ENCODE results near the gene CAPN11. TPM values are rescaled to one million over a fixed set of nuclear protein-coding genes. Genes with fewer than 3 reads are reported as not detected.

The CAPN11 gene
- total and polyA plus RNA-seq, 2 experiments from 2014 or later = 1.1 to 1.7 TPM

- peak within 1 kb of the TSS; percentile 94 for H3K4me3 Mint-ChIP-seq
- H4K20me1 ChIP-seq (replicated peaks; ENCODE audit: insufficient read depth) = peaks cover 32% of the 10 kb centered on the region
- H3K27me3 ChIP-seq (ENCODE audit: insufficient read depth) = no peaks in the 10 kb centered on the region
- H3K9me2 ChIP-seq (ENCODE audit: insufficient read depth) = no peaks in the 10 kb centered on the region
- no peaks in the 10 kb centered on the region for H3K36me3 ChIP-seq (ENCODE audit: insufficient read depth)
- peaks cover 71% of the 10 kb centered on the region for H3K4me1 Mint-ChIP-seq
- H3K27ac Mint-ChIP-seq = peak within 1 kb of the TSS; percentile 78
- peak; percentile 38 for ATAC-seq
- DNase-seq (ENCODE audit: low spot score) = peak; percentile 92
- H3K36me3 Mint-ChIP-seq (ENCODE audit: low read depth) = peaks cover 24% of the 10 kb centered on the region; the same call in 2 of the 3 replicates
- no peaks in the 10 kb centered on the region for H3K9me3 Mint-ChIP-seq
- peak within 1 kb of the TSS; percentile 84 for H3K4me3 ChIP-seq
- peak within 1 kb of the TSS; percentile 76; the same call in 1 of the 2 replicates for H2AFZ ChIP-seq
- H3K27me3 Mint-ChIP-seq (ENCODE audit: insufficient read depth, low read depth, poor library complexity) = peaks cover 36% of the 10 kb centered on the region
- peak within 1 kb of the TSS; percentile 98 for H3K4me2 ChIP-seq
- peak within 1 kb of the TSS; percentile 78 for H3K27ac ChIP-seq (ENCODE audit: low read depth)
- H3K79me2 ChIP-seq (replicated peaks; ENCODE audit: insufficient read depth) = peaks cover 47% of the 10 kb centered on the region
- TF ChIP-seq, protein P1, sequence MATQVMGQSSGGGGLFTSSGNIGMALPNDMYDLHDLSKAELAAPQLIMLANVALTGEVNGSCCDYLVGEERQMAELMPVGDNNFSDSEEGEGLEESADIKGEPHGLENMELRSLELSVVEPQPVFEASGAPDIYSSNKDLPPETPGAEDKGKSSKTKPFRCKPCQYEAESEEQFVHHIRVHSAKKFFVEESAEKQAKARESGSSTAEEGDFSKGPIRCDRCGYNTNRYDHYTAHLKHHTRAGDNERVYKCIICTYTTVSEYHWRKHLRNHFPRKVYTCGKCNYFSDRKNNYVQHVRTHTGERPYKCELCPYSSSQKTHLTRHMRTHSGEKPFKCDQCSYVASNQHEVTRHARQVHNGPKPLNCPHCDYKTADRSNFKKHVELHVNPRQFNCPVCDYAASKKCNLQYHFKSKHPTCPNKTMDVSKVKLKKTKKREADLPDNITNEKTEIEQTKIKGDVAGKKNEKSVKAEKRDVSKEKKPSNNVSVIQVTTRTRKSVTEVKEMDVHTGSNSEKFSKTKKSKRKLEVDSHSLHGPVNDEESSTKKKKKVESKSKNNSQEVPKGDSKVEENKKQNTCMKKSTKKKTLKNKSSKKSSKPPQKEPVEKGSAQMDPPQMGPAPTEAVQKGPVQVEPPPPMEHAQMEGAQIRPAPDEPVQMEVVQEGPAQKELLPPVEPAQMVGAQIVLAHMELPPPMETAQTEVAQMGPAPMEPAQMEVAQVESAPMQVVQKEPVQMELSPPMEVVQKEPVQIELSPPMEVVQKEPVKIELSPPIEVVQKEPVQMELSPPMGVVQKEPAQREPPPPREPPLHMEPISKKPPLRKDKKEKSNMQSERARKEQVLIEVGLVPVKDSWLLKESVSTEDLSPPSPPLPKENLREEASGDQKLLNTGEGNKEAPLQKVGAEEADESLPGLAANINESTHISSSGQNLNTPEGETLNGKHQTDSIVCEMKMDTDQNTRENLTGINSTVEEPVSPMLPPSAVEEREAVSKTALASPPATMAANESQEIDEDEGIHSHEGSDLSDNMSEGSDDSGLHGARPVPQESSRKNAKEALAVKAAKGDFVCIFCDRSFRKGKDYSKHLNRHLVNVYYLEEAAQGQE (IDR thresholded peaks at IDR 0.05; ENCODE audit: unreplicated experiment) = no peak
- TF ChIP-seq JUNB (IDR thresholded peaks at IDR 0.05; ENCODE audit: unreplicated experiment) = no peak
- no peak for TF ChIP-seq ZNF114 (CRISPR knock-in tag; IDR thresholded peaks at IDR 0.05)
- peak; percentile 96 for TF ChIP-seq POLR2AphosphoS5 (IDR thresholded peaks at IDR 0.05; ENCODE audit: low read depth)
- no peak for TF ChIP-seq CREB1 (CRISPR knock-in tag; IDR thresholded peaks at IDR 0.05; ENCODE audit: low read depth)
- TF ChIP-seq, protein P2, sequence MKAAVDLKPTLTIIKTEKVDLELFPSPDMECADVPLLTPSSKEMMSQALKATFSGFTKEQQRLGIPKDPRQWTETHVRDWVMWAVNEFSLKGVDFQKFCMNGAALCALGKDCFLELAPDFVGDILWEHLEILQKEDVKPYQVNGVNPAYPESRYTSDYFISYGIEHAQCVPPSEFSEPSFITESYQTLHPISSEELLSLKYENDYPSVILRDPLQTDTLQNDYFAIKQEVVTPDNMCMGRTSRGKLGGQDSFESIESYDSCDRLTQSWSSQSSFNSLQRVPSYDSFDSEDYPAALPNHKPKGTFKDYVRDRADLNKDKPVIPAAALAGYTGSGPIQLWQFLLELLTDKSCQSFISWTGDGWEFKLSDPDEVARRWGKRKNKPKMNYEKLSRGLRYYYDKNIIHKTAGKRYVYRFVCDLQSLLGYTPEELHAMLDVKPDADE (IDR thresholded peaks at IDR 0.05) = no peak
- TF ChIP-seq EZH2 (IDR thresholded peaks at IDR 0.05; ENCODE audit: low read depth, unreplicated experiment) = no peak
- TF ChIP-seq, protein P3, sequence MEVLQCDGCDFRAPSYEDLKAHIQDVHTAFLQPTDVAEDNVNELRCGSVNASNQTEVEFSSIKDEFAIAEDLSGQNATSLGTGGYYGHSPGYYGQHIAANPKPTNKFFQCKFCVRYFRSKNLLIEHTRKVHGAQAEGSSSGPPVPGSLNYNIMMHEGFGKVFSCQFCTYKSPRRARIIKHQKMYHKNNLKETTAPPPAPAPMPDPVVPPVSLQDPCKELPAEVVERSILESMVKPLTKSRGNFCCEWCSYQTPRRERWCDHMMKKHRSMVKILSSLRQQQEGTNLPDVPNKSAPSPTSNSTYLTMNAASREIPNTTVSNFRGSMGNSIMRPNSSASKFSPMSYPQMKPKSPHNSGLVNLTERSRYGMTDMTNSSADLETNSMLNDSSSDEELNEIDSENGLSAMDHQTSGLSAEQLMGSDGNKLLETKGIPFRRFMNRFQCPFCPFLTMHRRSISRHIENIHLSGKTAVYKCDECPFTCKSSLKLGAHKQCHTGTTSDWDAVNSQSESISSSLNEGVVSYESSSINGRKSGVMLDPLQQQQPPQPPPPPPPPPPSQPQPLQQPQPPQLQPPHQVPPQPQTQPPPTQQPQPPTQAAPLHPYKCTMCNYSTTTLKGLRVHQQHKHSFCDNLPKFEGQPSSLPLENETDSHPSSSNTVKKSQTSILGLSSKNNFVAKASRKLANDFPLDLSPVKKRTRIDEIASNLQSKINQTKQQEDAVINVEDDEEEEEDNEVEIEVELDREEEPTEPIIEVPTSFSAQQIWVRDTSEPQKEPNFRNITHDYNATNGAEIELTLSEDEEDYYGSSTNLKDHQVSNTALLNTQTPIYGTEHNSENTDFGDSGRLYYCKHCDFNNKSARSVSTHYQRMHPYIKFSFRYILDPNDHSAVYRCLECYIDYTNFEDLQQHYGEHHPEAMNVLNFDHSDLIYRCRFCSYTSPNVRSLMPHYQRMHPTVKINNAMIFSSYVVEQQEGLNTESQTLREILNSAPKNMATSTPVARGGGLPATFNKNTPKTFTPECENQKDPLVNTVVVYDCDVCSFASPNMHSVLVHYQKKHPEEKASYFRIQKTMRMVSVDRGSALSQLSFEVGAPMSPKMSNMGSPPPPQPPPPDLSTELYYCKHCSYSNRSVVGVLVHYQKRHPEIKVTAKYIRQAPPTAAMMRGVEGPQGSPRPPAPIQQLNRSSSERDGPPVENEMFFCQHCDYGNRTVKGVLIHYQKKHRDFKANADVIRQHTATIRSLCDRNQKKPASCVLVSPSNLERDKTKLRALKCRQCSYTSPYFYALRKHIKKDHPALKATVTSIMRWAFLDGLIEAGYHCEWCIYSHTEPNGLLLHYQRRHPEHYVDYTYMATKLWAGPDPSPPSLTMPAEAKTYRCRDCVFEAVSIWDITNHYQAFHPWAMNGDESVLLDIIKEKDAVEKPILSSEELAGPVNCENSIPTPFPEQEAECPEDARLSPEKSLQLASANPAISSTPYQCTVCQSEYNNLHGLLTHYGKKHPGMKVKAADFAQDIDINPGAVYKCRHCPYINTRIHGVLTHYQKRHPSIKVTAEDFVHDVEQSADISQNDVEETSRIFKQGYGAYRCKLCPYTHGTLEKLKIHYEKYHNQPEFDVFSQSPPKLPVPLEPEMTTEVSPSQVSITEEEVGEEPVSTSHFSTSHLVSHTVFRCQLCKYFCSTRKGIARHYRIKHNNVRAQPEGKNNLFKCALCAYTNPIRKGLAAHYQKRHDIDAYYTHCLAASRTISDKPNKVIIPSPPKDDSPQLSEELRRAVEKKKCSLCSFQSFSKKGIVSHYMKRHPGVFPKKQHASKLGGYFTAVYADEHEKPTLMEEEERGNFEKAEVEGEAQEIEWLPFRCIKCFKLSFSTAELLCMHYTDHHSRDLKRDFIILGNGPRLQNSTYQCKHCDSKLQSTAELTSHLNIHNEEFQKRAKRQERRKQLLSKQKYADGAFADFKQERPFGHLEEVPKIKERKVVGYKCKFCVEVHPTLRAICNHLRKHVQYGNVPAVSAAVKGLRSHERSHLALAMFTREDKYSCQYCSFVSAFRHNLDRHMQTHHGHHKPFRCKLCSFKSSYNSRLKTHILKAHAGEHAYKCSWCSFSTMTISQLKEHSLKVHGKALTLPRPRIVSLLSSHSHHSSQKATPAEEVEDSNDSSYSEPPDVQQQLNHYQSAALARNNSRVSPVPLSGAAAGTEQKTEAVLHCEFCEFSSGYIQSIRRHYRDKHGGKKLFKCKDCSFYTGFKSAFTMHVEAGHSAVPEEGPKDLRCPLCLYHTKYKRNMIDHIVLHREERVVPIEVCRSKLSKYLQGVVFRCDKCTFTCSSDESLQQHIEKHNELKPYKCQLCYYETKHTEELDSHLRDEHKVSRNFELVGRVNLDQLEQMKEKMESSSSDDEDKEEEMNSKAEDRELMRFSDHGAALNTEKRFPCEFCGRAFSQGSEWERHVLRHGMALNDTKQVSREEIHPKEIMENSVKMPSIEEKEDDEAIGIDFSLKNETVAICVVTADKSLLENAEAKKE (CRISPR knock-in tag; IDR thresholded peaks at IDR 0.05) = no peak
- TF ChIP-seq, protein P4, sequence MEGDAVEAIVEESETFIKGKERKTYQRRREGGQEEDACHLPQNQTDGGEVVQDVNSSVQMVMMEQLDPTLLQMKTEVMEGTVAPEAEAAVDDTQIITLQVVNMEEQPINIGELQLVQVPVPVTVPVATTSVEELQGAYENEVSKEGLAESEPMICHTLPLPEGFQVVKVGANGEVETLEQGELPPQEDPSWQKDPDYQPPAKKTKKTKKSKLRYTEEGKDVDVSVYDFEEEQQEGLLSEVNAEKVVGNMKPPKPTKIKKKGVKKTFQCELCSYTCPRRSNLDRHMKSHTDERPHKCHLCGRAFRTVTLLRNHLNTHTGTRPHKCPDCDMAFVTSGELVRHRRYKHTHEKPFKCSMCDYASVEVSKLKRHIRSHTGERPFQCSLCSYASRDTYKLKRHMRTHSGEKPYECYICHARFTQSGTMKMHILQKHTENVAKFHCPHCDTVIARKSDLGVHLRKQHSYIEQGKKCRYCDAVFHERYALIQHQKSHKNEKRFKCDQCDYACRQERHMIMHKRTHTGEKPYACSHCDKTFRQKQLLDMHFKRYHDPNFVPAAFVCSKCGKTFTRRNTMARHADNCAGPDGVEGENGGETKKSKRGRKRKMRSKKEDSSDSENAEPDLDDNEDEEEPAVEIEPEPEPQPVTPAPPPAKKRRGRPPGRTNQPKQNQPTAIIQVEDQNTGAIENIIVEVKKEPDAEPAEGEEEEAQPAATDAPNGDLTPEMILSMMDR (conservative IDR thresholded peaks at IDR 0.05; ENCODE audit: low read depth in 2 of 2) = peak; percentile 6 to 33; a peak in 1 of 4 replicates
- no peak for TF ChIP-seq NANOG (IDR thresholded peaks at IDR 0.05; ENCODE audit: borderline replicate concordance)
- H3K4me1 ChIP-seq (ENCODE audit: insufficient read depth) = peaks cover 50% of the 10 kb centered on the region
- peaks cover 32% of the 10 kb centered on the region for H3F3A ChIP-seq (replicated peaks; ENCODE audit: low read depth)
Observed at GRCh38 chr6:44223319-44224028, 64.9 kb downstream of the CAPN11 start, which contains the start of gene SLC29A1. TSS of gene SLC29A1 (plus strand) at chr6:44223595. CDS start at chr6:44227314, 3,719 bp downstream.

Data from GM23338 (cell line).